Bronchus fibroblast of lung (primary cell): ENCODE data around the gene C4orf50. TPM values are rescaled to one million over a fixed set of nuclear protein-coding genes. Genes with fewer than 3 reads are reported as not detected.

Experiments used
- total RNA-seq: library from RNA; depleted of rRNA; stranded (reverse); fragments of >200 nt; gene quantifications from 2 replicates; pipeline ENCODE4 v1.2.3, GENCODE V29; 2015

C4orf50 gene
- not detected in 2 replicates for total RNA-seq

DNA sequence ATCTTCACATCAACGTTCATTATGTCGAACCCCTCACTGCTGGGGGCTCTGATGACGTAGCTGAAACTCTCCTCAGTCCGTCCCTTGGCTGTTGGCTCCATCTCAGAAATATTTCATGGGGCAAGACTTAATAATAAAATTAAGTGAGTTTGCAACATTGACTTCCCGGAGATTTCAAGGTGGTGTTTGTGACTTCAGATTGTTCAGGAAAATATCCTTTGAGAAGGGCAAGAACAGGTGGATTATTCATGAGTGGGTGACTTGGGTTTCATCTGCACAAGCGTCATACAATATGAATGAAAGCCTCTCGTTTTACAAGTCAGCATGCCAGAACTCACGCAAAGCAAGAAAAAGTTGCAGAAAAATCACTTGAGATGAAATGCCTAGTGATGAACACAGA is at the start of gene C4orf50:
TSS of gene C4orf50 (minus strand) at position 101 of the 400 bp plus-strand sequence.

DNA sequence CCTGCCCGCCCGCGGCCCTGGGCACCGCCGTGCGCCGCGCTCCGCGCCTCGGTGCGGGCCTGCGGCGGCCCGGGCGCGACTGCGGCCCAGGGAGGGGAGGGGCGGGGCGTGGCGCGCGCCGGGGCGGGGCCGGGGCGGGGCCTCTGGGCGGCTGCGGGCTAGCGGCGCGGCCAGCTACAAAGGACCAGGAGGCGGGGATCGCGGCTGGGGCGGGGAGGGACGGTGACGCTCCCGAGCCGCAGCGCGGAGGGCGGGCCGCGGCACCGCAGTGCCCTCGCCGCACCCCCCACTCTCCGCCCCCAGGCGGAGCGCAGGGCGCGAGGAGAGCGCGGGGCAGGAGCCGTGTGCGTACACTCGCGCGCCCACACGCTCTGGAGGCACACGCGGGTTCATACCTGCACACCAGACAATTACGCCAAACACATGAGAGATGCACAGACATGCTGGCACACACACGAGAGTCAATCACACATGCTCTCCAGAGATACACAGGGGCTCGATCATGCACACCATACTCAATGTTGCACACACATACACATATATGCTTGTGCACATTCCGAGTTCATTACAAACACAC is 125.1 kb downstream of the C4orf50 start, which contains the start of gene CRMP1:
TSS of gene CRMP1 (minus strand) at position 83 of the 577 bp plus-strand sequence. CDS start 117 bp downstream, outside the sequence.

Other genes with a start within 250 kb of the C4orf50 start
- gene CRMP1, start 125.3 kb downstream of the C4orf50 start, total RNA-seq = 2.1 and 2.5 TPM in 2 replicates
- gene JAKMIP1, start 182.1 kb upstream of the C4orf50 start, total RNA-seq = not detected in 2 replicates